BJ (cell line): Measurements from ENCODE around the gene NEURL3. TPM values are rescaled to one million over a fixed set of nuclear protein-coding genes. Genes with fewer than 3 reads are reported as not detected.

Experiments
- CTCF ChIA-PET: fragments of 350-600 bp; formaldehyde crosslinking; extraction: SDS; loops from one replicate; lab custom pipeline; 2021; ENCODE audit warnings: antibody characterized with exemption, inconsistent platforms; lab: Yijun Ruan, JAX
- POLR2A ChIA-PET: fragments of 300-600 bp; sonication (Branson Sonifier 250); formaldehyde crosslinking; extraction: SDS; loops from one replicate; lab custom pipeline; 2021; ENCODE audit warnings: antibody characterized with exemption; lab: Charles Lee
- DNase-seq: peaks from one replicate; pipeline ENCODE4 v3.0.0-alpha.2; 2011; ENCODE audit warnings: low read depth
- H3K27me3 ChIP-seq: 2 replicates; pipeline ENCODE4 v1.6.0; 2011; ENCODE audit warnings: low read length; ENCODE audit not compliant: control insufficient read depth, insufficient read depth
- H3K36me3 ChIP-seq: 2 replicates; pipeline ENCODE4 v1.5.1; 2011; ENCODE audit warnings: low read length; ENCODE audit not compliant: control insufficient read depth, insufficient read depth
- H3K4me3 ChIP-seq: 2 replicates; pipeline ENCODE4 v1.5.1; 2011; ENCODE audit warnings: low read depth, mild to moderate bottlenecking, control low read depth, low read length
- polyA plus RNA-seq: library from polyadenylated mRNA; depleted of rRNA; stranded (reverse); fragments of >200 nt; gene quantifications from 2 replicates; pipeline ENCODE4 v1.2.3, GENCODE V29; 2011
- TF ChIP-seq, protein P1 (sequence below): IDR thresholded peaks from 2 replicates; pipeline ENCODE4 v1.5.1; 2011; ENCODE audit warnings: low read depth, mild to moderate bottlenecking, control low read depth, inconsistent platforms, low read length, moderate library complexity; ENCODE audit not compliant: insufficient read depth

NEURL3 gene
- polyA plus RNA-seq, 1 experiment, result not detected

DNA sequence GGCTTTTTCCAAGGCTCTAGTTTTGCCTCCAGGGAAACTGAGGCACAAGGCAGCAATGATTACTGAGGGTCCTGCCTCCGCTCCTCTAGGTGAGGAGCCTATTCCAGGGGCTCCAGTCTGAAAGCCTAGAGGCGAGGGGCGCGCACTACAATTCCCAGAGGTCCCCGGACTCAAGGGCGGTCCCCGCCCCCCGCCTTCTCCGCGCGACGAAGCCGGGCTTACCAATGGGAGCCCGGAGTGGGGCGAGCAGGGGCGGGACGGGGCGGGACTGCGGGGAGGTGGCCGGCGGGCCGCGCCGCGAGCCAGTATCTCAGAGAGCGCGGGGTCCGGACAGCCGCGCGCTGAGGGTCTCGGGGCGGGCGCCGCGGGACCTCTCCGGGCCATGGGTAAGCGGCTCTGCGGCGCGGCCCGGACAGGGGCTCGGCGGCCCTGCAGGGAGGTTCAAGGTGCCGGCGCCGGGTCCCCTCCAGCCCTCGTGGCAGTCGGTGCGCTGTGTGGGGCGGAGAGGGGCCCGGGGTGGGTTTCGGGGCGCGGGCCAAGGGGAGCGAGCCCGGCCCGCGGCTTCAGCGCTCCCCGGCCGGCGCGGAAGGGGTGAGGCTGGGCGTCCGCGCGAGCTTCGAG lies 31.4 kb upstream of the NEURL3 start, which contains the start of gene ARID5A:
Gene ARID5A (plus strand): TSS at position 308 of the 621 bp plus-strand sequence. CDS start 75 bp downstream, at position 383.
- peak within 1 kb of the TSS; percentile 70 for H3K4me3 ChIP-seq
- DNase-seq, result no peak
- CTCF ChIA-PET, result interaction anchor here (1.7 to 9.7 kb wide), 4 partner anchors 8 to 129 kb away, joined by 4 to 57 read pairs (median 6); no protein-coding TSS in a partner anchor
- POLR2A ChIA-PET, result no interaction called here
- no peaks in the 10 kb centered on the region for H3K36me3 ChIP-seq
- TF ChIP-seq, protein P1, sequence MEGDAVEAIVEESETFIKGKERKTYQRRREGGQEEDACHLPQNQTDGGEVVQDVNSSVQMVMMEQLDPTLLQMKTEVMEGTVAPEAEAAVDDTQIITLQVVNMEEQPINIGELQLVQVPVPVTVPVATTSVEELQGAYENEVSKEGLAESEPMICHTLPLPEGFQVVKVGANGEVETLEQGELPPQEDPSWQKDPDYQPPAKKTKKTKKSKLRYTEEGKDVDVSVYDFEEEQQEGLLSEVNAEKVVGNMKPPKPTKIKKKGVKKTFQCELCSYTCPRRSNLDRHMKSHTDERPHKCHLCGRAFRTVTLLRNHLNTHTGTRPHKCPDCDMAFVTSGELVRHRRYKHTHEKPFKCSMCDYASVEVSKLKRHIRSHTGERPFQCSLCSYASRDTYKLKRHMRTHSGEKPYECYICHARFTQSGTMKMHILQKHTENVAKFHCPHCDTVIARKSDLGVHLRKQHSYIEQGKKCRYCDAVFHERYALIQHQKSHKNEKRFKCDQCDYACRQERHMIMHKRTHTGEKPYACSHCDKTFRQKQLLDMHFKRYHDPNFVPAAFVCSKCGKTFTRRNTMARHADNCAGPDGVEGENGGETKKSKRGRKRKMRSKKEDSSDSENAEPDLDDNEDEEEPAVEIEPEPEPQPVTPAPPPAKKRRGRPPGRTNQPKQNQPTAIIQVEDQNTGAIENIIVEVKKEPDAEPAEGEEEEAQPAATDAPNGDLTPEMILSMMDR, result peak; percentile 33; the same call in 1 of the 2 replicates
- no peaks in the 10 kb centered on the region for H3K27me3 ChIP-seq

- no peak for DNase-seq
- TF ChIP-seq, protein P1, result no peak
- ChIA-PET CTCF (interaction anchor here (0.6 to 4.9 kb wide), 2 partner anchors 12 to 19 kb away, joined by 3 to 20 read pairs; no protein-coding TSS in a partner anchor), POLR2A (no interaction called here)
- H3K36me3 ChIP-seq, result no peaks in the 10 kb centered on the region
- H3K4me3 ChIP-seq, result no peak overlapping the region
- H3K27me3 ChIP-seq, result no peaks in the 10 kb centered on the region
These were observed 30.2 kb upstream of the NEURL3 start for GRCh38 chr2:96535331-96535730.

GRCh38 chr2:96534701-96535181 lies 29.6 kb upstream of the NEURL3 start:
- TF ChIP-seq, protein P1, result no peak
- CTCF ChIA-PET, result interaction anchor here (0.5 to 4.9 kb wide), 2 partner anchors 20 to 356 kb away, joined by 3 to 20 read pairs; no protein-coding TSS in a partner anchor
- DNase-seq, result no peak

DNA sequence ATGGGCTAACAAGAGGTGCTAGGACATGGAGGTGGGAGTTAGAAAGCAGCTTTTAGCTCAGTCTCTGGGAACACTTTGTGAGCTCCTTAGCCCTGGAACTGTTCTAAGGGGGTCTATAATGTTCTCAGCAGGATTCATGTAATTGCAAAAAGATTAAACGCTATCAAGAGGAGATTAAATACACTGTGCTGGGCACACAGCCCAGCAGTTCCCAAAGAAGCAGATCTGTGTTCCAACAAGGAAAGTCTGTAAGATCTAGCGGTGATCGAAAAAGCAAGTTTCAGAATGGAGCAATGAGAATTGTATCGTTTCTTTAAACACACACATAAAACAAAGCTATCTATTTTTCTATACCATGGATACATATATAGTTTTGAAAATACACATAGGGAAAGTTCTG lies 29.0 kb upstream of the NEURL3 start:
- no peak overlapping the region for H3K4me3 ChIP-seq
- no peaks in the 10 kb centered on the region for H3K36me3 ChIP-seq
- ChIA-PET POLR2A (no interaction called here), CTCF (interaction anchor here (1.4 to 4.9 kb wide), 2 partner anchors 21 to 25 kb away, joined by 5 to 20 read pairs; no protein-coding TSS in a partner anchor)
- TF ChIP-seq, protein P1, result no peak
- H3K27me3 ChIP-seq, result no peaks in the 10 kb centered on the region
- DNase-seq, result no peak

More at GRCh38 chr2:96534701-96535181, 29.6 kb upstream of the NEURL3 start:
- no peak overlapping the region for H3K4me3 ChIP-seq
- no peaks in the 10 kb centered on the region for H3K27me3 ChIP-seq
- POLR2A ChIA-PET, result no interaction called here
- H3K36me3 ChIP-seq, result no peaks in the 10 kb centered on the region
